GM10266 (cell line): ENCODE results near the gene ANKS1A.

ENCODE experiments used
- DNase-seq: peaks from one replicate; pipeline ENCODE4 v3.0.0; 2012; ENCODE audit errors: extremely low spot score
- TF ChIP-seq, protein P1 (sequence below): IDR thresholded peaks from 2 replicates; pipeline ENCODE4 v1.5.1; 2012; ENCODE audit warnings: mild to moderate bottlenecking, low read depth; ENCODE audit not compliant: control insufficient read depth, insufficient read depth; ENCODE audit errors: missing control alignments

Gene ANKS1A

DNA sequence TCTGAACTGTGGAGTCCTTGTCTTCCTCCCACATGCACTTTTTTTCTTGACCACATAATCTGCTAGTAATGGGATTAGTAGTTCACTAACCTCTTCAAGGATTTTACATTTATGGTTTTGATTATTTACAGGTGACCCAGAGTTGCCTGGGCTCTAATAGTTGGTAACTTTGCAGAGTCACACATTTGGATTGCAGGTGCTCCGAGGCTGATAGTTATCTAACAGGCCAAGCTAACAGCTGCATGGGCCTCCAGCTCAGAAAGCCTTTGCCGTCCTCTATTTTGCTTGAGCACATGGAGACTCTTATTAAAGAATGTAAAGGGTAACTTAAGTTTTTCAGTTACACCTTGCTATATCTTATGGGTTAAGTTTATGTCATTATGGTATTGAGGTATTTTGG, 95.4 kb downstream of the ANKS1A start:
- DNase-seq, result no peak
- TF ChIP-seq, protein P1, sequence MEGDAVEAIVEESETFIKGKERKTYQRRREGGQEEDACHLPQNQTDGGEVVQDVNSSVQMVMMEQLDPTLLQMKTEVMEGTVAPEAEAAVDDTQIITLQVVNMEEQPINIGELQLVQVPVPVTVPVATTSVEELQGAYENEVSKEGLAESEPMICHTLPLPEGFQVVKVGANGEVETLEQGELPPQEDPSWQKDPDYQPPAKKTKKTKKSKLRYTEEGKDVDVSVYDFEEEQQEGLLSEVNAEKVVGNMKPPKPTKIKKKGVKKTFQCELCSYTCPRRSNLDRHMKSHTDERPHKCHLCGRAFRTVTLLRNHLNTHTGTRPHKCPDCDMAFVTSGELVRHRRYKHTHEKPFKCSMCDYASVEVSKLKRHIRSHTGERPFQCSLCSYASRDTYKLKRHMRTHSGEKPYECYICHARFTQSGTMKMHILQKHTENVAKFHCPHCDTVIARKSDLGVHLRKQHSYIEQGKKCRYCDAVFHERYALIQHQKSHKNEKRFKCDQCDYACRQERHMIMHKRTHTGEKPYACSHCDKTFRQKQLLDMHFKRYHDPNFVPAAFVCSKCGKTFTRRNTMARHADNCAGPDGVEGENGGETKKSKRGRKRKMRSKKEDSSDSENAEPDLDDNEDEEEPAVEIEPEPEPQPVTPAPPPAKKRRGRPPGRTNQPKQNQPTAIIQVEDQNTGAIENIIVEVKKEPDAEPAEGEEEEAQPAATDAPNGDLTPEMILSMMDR, result no peak

DNA sequence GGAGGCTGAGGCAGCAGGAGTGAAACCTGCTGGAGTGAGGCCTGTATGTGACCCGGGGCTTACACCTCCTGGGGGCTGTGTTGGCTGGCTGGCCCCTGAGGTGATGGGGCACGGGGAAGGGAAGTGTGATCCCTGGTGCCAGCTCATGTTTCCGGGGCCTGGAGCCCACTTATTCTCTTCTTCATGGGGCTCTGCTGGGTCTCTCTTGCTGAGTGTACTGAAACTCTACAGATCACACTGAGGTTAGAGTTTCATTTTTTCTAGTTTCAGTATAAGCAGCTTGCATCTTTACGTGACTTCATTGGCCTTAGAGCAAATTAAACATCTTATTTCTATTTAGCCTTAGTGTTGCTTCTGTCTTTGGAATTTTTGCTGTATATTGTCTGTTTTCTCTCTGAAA, 96.2 kb downstream of the ANKS1A start:
- DNase-seq, result peak; percentile 27
- TF ChIP-seq, protein P1, result no peak

DNA sequence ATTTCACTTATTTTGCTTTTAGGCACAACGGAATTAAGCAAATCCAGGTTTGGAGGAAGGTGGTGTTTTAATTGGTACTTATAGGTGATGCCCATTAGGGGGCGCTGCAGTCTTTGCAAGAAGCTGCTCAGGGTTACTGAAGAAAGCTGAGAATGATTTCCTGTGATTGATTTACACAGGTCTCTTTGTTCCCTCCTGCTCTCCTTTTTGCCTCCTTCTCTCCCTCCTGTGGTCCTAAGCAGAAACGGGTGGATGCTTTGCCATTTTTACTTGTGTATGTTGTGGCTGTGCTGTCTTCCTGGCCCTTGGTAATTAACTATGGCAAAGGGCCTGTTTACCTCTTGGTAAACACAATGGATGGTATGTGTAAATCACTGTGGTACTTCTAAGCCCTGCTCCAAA, 97.8 kb downstream of the ANKS1A start:
- DNase-seq, result peak; percentile 68
- TF ChIP-seq, protein P1, result peak; percentile 75

DNA sequence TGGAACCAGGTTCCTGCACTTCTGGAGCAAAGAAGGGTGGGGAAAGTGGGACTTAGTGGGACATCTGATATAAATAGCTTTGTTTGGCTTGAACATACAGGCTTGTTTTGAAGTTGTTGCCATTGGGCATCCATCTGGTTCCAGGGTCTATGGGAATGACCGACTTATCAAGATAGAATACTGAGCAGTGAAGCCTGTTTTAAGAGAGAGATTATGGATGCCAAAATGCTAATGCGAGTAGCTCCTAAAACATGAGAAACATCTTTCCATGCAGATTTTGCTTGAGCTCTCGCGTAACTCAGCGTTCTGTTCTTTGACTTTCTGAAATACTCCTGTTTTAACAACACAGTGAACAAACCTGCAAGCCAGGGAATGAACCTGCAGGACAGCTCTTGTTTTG, 98.5 kb downstream of the ANKS1A start:
- DNase-seq, result no peak
- TF ChIP-seq, protein P1, result no peak

DNA sequence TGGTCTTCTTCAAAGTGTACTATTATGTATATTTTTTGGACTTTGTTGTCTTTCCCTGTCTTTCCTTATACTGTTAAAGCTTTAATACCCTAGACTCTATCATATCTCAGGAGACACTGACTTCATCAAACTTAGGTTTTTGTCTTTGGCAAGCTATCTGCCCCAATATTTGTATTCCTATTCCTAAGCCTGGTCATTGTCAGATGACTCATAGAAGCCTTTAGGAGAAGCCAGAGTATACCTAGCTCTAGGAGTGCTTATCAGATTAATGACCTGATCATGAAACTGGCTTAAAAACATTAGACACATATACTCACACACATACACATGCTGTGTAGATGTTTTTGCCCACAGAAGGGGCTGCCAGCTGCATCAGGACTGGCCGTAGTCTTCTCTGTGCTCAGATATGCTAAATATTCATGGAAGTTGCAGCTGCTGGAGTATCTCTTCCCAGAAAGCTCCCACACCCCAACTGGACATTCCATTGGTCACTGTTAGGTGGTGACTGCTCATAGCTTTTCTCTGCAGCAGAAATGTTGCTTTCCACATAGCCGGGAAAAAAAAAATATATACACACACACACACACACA, 102.0 kb downstream of the ANKS1A start:
- TF ChIP-seq, protein P1, result no peak
- no peak for DNase-seq

DNA sequence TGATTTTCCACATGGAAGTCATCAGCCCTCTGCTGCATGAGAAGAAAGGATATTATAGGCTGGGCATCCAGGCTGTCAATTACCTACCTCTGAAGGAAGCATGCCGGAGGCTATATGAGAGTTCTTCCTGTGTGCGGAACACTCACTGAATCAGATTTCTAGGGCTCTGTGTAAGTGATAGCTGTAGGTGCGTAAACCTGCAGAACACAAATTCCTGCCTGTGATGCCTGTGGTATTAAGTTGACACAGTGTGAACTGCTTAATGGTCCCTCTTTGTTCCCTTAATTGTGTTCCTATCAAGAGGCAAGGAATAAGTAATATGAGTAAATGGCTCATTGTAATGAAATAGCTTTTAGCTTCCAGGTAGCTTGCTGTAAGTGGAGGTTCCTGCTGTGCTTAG, 103.3 kb downstream of the ANKS1A start:
- DNase-seq, result no peak
- TF ChIP-seq, protein P1, result no peak

DNA sequence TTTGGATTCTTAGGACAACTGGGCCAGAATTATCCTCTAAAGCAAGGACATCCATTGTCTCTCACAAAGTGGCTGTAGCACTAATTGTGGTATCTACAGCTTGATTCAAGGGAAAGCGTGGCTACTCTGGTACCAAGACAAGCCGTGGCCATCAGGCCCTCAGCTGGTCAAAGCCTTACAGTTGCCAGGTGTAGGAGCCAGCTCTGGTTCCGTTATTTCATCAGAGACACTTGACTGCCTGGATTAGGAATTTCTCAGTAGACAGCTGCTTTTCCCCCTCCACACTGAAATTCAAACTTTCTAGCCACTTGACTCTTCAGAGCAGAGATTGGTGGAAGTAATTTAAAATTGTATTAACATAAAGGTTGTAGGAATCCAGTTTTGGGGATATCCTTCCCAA, 104.2 kb downstream of the ANKS1A start:
- no peak for DNase-seq
- TF ChIP-seq, protein P1, result no peak
